Measurements from ENCODE around the gene CCDC7.
A peak's percentile ranks its signal among the peaks of the same experiment; 100 is the strongest.

The CCDC7 gene

DNA sequence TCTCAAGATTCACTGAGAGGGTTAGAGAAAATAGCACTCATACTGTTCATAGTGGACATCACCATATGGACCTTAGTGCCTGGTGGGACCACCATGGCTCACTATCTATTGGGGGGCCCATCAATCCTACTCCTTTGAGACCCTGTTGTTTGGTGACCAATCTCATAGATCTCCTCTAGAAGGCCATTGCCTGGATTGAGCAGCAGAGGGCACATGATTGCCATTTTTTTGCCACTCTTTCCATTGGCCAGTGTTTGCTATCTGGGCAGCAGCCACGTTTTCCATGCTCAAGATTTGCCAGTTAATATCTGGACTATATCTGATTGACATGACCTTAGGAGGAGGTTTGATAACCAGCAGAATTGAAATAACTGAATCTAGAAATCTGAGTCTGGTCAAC is 267.6 kb downstream of the CCDC7 start:
- no peak for DNase-seq
- no peaks in the 10 kb centered on the region for H3K27me3 ChIP-seq (ENCODE audit: insufficient read depth, low read length, poor library complexity)
- H3K9me3 ChIP-seq (ENCODE audit: insufficient read depth, low read length, severe bottlenecking): no peaks in the 10 kb centered on the region
- H3K4me2 ChIP-seq (ENCODE audit: insufficient read depth, low read length): no peak overlapping the region
- H3K9ac ChIP-seq (ENCODE audit: low read depth, low read length): no peak overlapping the region
- H2AFZ ChIP-seq (ENCODE audit: low read depth, low read length): no peak overlapping the region
- no peaks in the 10 kb centered on the region for H3K36me3 ChIP-seq (ENCODE audit: insufficient read depth, low read length)
- no peaks in the 10 kb centered on the region for H3K4me1 ChIP-seq (ENCODE audit: insufficient read depth, low read length)
- no peak overlapping the region for H3K27ac ChIP-seq (ENCODE audit: low read length)
- no peak for TF ChIP-seq EZH2 (IDR thresholded peaks at IDR 0.05; ENCODE audit: borderline replicate concordance, low read depth, low read length, severe bottlenecking)
- TF ChIP-seq, protein P1, sequence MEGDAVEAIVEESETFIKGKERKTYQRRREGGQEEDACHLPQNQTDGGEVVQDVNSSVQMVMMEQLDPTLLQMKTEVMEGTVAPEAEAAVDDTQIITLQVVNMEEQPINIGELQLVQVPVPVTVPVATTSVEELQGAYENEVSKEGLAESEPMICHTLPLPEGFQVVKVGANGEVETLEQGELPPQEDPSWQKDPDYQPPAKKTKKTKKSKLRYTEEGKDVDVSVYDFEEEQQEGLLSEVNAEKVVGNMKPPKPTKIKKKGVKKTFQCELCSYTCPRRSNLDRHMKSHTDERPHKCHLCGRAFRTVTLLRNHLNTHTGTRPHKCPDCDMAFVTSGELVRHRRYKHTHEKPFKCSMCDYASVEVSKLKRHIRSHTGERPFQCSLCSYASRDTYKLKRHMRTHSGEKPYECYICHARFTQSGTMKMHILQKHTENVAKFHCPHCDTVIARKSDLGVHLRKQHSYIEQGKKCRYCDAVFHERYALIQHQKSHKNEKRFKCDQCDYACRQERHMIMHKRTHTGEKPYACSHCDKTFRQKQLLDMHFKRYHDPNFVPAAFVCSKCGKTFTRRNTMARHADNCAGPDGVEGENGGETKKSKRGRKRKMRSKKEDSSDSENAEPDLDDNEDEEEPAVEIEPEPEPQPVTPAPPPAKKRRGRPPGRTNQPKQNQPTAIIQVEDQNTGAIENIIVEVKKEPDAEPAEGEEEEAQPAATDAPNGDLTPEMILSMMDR (IDR thresholded peaks at IDR 0.05; ENCODE audit: borderline replicate concordance, extremely low read depth, low read length, poor library complexity, severe bottlenecking): peak; percentile 27
- ATAC-seq (ENCODE audit: insufficient read depth, low read depth): no peak
- H3K79me2 ChIP-seq (ENCODE audit: insufficient read depth, low read length): no peaks in the 10 kb centered on the region
- H4K20me1 ChIP-seq (ENCODE audit: insufficient read depth, low read length): no peaks in the 10 kb centered on the region
- no peak overlapping the region for H3K4me3 ChIP-seq (ENCODE audit: low read depth in 1 of 2, low read length in 2 of 2)

DNA sequence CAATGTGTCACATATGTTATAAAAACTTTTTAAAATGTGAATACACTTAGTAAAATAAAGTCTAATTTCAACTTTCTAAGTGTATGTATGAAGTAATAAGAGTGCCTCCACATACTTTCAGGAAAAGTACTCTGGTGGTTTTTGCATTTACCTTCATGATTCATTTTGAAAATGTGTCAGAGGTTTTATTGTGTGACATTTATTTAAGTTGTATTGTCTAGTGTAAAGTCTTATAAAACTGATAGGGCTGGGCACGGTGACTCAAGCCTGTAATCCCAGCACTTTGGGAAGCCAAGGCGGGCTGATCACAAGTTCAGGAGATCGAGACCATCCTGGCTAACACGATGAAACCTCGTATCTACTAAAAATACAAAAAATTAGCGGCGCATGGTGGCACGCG is 285.6 kb downstream of the CCDC7 start:
- Histone ChIP-seq H3K36me3 (ENCODE audit: insufficient read depth, low read length) (no peaks in the 10 kb centered on the region), H3K9me3 (ENCODE audit: insufficient read depth, low read length, severe bottlenecking) (no peaks in the 10 kb centered on the region), H3K27ac (ENCODE audit: low read length) (no peak overlapping the region), H3K9ac (ENCODE audit: low read depth, low read length) (no peak overlapping the region), H3K4me1 (ENCODE audit: insufficient read depth, low read length) (no peaks in the 10 kb centered on the region), H3K4me2 (ENCODE audit: insufficient read depth, low read length) (no peak overlapping the region), H3K4me3 (ENCODE audit: low read depth in 1 of 2, low read length in 2 of 2) (no peak overlapping the region), H3K79me2 (ENCODE audit: insufficient read depth, low read length) (no peaks in the 10 kb centered on the region), H4K20me1 (ENCODE audit: insufficient read depth, low read length) (no peaks in the 10 kb centered on the region), H2AFZ (ENCODE audit: low read depth, low read length) (no peak overlapping the region), H3K27me3 (ENCODE audit: insufficient read depth, low read length, poor library complexity) (no peaks in the 10 kb centered on the region)
- DNase-seq (no peak), ATAC-seq (ENCODE audit: insufficient read depth, low read depth) (no peak)
- TF ChIP-seq, protein P1 (IDR thresholded peaks at IDR 0.05; ENCODE audit: borderline replicate concordance, extremely low read depth, low read length, poor library complexity, severe bottlenecking): no peak
- no peak for TF ChIP-seq EZH2 (IDR thresholded peaks at IDR 0.05; ENCODE audit: borderline replicate concordance, low read depth, low read length, severe bottlenecking)

DNA sequence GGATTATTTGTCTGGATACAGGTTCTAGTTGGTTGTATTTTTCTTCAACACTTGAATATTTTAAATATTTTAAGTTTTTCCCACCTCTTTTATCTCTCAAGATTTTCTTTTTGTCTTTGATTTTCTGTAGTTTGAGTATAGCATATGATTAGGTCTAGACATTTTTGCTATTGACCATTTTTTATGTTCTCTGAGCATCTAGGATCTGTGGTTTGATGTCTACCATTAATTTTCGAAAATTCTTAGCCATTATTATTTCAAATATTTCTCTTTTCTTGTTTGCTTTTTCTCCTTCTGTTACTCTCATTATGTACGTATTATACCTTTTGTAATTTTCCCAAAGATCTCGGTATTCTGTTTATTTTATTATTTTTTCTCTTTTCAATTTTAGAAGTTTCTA is 293.0 kb downstream of the CCDC7 start:
- Histone ChIP-seq H3K4me3 (ENCODE audit: low read depth in 1 of 2, low read length in 2 of 2) (no peak overlapping the region), H3K79me2 (ENCODE audit: insufficient read depth, low read length) (no peaks in the 10 kb centered on the region), H4K20me1 (ENCODE audit: insufficient read depth, low read length) (no peaks in the 10 kb centered on the region), H3K9me3 (ENCODE audit: insufficient read depth, low read length, severe bottlenecking) (no peaks in the 10 kb centered on the region), H3K27ac (ENCODE audit: low read length) (no peak overlapping the region), H3K27me3 (ENCODE audit: insufficient read depth, low read length, poor library complexity) (no peaks in the 10 kb centered on the region), H3K9ac (ENCODE audit: low read depth, low read length) (no peak overlapping the region), H3K4me1 (ENCODE audit: insufficient read depth, low read length) (no peaks in the 10 kb centered on the region), H3K4me2 (ENCODE audit: insufficient read depth, low read length) (no peak overlapping the region), H3K36me3 (ENCODE audit: insufficient read depth, low read length) (no peaks in the 10 kb centered on the region), H2AFZ (ENCODE audit: low read depth, low read length) (no peak overlapping the region)
- ATAC-seq (ENCODE audit: insufficient read depth, low read depth) (no peak), DNase-seq (no peak)
- TF ChIP-seq, protein P1 (IDR thresholded peaks at IDR 0.05; ENCODE audit: borderline replicate concordance, extremely low read depth, low read length, poor library complexity, severe bottlenecking): no peak
- TF ChIP-seq EZH2 (IDR thresholded peaks at IDR 0.05; ENCODE audit: borderline replicate concordance, low read depth, low read length, severe bottlenecking): no peak

DNA sequence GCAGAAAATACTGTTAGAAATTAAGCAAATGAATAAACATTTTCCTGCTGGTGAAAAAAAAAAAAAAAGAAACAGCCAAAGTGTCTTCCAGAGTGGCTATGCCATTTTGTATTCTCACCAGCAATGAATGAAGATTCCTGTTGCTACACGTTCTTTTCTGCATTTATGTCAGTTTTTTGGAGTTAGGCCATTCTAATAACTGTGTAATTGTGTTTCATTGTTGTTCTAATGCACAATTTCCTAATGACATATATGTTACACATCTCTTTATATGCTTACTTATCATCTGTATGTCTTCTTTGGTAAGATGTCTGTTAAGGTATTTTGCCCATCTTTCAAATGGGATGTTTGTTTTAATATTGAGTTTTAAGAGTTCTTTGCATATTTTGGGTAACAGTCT is 298.4 kb downstream of the CCDC7 start:
- no peak for ATAC-seq (ENCODE audit: insufficient read depth, low read depth)

More for the DNA sequence above, 298.4 kb downstream of the CCDC7 start:
- no peak for DNase-seq
- Histone ChIP-seq H3K4me2 (ENCODE audit: insufficient read depth, low read length) (no peak overlapping the region), H3K9me3 (ENCODE audit: insufficient read depth, low read length, severe bottlenecking) (no peaks in the 10 kb centered on the region), H3K79me2 (ENCODE audit: insufficient read depth, low read length) (no peaks in the 10 kb centered on the region), H3K36me3 (ENCODE audit: insufficient read depth, low read length) (peaks cover 5% of the 10 kb centered on the region; the same call in 1 of the 2 replicates), H2AFZ (ENCODE audit: low read depth, low read length) (no peak overlapping the region), H3K27me3 (ENCODE audit: insufficient read depth, low read length, poor library complexity) (no peaks in the 10 kb centered on the region), H3K4me3 (ENCODE audit: low read depth in 1 of 2, low read length in 2 of 2) (no peak overlapping the region), H3K27ac (ENCODE audit: low read length) (no peak overlapping the region), H3K9ac (ENCODE audit: low read depth, low read length) (no peak overlapping the region), H4K20me1 (ENCODE audit: insufficient read depth, low read length) (no peaks in the 10 kb centered on the region), H3K4me1 (ENCODE audit: insufficient read depth, low read length) (peaks cover 9% of the 10 kb centered on the region)
- TF ChIP-seq, protein P1 (IDR thresholded peaks at IDR 0.05; ENCODE audit: borderline replicate concordance, extremely low read depth, low read length, poor library complexity, severe bottlenecking): no peak
- TF ChIP-seq EZH2 (IDR thresholded peaks at IDR 0.05; ENCODE audit: borderline replicate concordance, low read depth, low read length, severe bottlenecking): no peak
